MG63 (cell line): Measurements from ENCODE around the gene ARHGEF11. TPM values are rescaled to one million over a fixed set of nuclear protein-coding genes. Genes with fewer than 3 reads are reported as not detected.

Experiments
- DNase-seq: peaks from one replicate; pipeline ENCODE4 v3.0.0-alpha.2; 2020
- H3K27me3 ChIP-seq: fragments of 250-450 bp; sonication (Bioruptor Pico); 2 replicates; pipeline ENCODE4 v1.5.1; 2020; ENCODE audit warnings: mild to moderate bottlenecking, moderate library complexity
- H3K36me3 ChIP-seq: fragments of 250-450 bp; sonication (Bioruptor Pico); 2 replicates; pipeline ENCODE4 v1.5.1; 2020; ENCODE audit warnings: mild to moderate bottlenecking, moderate library complexity
- H3K4me3 ChIP-seq: fragments of 250-450 bp; sonication (Bioruptor Pico); 2 replicates; pipeline ENCODE4 v1.5.1; 2020; ENCODE audit warnings: mild to moderate bottlenecking, moderate library complexity
- H3K9me3 ChIP-seq: fragments of 250-450 bp; sonication (Bioruptor Pico); 2 replicates; pipeline ENCODE4 v1.5.1; 2020; ENCODE audit warnings: mild to moderate bottlenecking, moderate library complexity
- total RNA-seq: library from RNA; depleted of rRNA; stranded (reverse); fragments of >200 nt; shearing (Covaris generic); gene quantifications from 2 replicates; pipeline ENCODE4 v1.2.3, GENCODE V29; 2014; ENCODE audit warnings: low replicate concordance

Gene ARHGEF11
- total RNA-seq, 1 experiment from 2014 or later = 31.2 TPM

DNA sequence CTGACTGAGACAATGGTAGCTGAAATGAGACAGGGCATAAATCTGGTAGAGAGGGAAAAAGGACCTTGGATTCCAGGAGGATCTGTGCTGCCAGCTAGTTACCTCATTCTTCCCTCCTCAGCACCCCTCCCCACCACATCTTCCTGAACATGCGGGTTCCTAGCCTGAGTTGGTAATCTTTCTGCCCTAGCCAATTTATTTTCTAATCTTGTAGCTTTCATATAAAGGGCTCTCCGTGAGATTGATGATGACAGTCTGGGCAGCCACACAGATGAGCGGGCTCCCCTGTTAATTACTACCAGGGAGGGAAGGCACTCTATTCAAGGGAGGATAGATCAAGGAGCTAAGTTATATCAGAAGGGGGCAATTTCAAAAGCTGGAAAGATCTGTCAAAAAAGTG lies 20.2 kb downstream of the ARHGEF11 start:
- H3K36me3 ChIP-seq = peaks cover 3% of the 10 kb centered on the region; the same call in 1 of the 2 replicates
- H3K27me3 ChIP-seq = no peaks in the 10 kb centered on the region
- peaks cover 28% of the 10 kb centered on the region for H3K9me3 ChIP-seq
- DNase-seq = no peak
- H3K4me3 ChIP-seq = no peak overlapping the region

DNA sequence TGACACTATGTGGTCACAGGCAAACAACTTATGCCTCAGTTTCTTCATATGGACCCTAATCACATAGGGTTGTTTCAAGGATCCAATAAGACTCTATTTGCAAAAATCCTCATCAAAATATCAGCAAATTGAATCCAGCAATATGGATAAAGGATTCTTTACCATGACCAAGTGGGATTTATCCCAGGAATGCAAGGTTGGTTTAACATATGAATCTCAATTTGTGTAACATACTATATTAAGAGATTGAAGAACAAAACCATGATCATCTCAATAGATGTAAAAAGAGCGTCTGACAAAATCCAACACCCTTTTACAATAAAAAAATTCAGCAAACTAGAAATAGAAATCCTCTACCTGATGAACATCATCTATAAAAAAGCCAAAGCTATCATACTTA lies 23.9 kb downstream of the ARHGEF11 start:
- Histone ChIP-seq H3K36me3 (no peaks in the 10 kb centered on the region; the same call in 1 of the 2 replicates), H3K4me3 (no peak overlapping the region), H3K9me3 (peaks cover 35% of the 10 kb centered on the region), H3K27me3 (no peaks in the 10 kb centered on the region)
- DNase-seq = no peak

DNA sequence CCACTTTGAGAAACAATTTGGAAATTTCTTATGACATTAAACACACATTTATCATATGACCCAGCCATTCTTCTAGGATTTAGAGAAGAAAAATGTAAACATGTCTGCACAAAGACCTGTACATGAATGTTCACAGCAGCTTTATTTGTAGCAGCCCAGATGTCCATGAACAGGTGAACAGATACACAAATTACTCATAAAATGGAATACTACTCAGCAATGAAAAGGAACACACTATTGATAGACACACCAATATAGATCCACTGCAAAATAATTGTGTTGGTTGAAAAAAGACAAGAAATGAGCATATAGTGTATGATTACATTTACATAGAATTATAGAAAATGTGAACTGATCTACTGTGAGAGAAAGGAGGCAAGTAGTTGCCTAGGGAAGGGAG lies 26.1 kb downstream of the ARHGEF11 start:
- no peak for DNase-seq
- Histone ChIP-seq H3K27me3 (no peaks in the 10 kb centered on the region), H3K36me3 (no peaks in the 10 kb centered on the region; the same call in 1 of the 2 replicates), H3K4me3 (no peak overlapping the region), H3K9me3 (peaks cover 35% of the 10 kb centered on the region)

DNA sequence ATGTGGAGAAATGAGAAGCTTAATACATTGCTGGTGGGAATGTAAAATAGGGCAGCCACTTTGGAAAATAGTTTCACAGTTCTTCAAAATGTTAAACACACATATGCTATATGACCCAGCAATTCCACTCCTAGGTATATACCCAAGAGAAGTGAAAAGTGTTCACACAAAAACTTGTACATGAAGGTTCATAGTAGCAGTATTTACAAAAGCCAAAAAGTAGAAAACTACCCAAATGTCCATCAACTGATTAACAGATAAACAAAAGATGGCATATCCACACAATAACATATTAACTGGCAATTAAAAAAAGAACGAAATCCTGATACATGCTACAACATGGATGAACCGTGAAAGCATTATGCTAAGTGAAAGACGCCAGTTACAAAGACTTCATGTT lies 33.7 kb downstream of the ARHGEF11 start:
- no peaks in the 10 kb centered on the region for H3K27me3 ChIP-seq
- no peak for DNase-seq
- no peak overlapping the region for H3K4me3 ChIP-seq
- H3K9me3 ChIP-seq = no peaks in the 10 kb centered on the region
- no peaks in the 10 kb centered on the region for H3K36me3 ChIP-seq

DNA sequence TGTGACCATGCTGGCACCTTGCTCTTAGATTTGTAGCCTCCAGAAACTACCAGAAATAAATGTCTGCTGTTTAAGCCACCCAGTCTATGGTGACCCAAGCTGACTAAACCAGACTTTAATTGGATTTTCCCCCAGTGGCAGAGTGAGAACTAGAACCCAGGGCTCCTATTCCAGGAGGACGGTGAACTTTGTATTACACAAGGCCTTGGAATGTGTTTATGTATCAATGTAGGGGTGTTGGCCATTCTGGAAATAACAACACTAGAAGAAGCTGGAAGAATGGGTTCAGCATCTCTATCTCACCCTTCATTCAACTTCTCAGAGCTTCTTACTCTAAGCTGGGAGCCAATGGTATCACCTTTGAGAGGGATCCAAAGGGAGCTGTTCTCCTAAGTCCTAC lies 37.0 kb downstream of the ARHGEF11 start:
- no peak for DNase-seq
- Histone ChIP-seq H3K4me3 (no peak overlapping the region), H3K9me3 (no peaks in the 10 kb centered on the region), H3K36me3 (no peaks in the 10 kb centered on the region), H3K27me3 (no peaks in the 10 kb centered on the region)

DNA sequence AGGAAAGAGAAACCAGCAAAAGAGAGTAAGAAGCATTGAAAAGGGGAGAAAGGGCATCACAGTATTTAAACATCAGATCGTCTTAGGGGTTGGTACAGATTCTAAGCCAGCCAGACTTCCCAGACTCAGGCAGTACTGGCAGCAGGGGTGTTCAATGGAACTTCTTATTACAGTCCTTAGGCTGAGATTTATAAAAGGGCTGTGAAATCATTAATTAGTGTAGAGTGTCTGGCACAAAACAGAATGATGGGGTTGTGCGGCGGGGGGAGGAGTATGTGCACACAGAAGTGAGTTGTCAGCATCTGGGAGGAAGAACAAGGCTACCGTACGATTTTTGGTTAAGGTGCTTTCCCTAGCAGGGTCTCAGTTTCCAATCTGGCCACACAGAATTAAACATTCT lies 38.2 kb downstream of the ARHGEF11 start:
- no peak for DNase-seq
- no peaks in the 10 kb centered on the region for H3K9me3 ChIP-seq
- H3K27me3 ChIP-seq = no peaks in the 10 kb centered on the region
- H3K4me3 ChIP-seq = no peak overlapping the region
- H3K36me3 ChIP-seq = no peaks in the 10 kb centered on the region

DNA sequence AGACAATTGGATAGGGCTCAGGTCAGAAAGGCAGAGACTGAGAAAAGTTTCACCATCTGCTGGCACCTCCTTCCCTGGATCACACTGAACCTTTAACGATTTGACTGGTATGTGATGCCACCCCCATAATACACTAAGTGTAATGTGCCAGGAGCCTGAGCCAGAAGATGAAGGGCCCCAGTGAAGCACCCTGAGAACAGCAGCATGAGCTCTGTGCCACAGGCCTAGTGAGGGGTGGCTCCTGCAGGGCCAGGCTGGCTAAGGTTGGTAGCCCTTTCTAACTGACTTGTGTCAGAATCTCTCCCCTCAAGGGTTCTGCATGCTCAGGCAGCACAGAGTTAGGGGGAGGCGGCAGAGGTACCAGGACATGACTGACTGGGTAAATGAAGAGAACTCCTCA lies 38.9 kb downstream of the ARHGEF11 start:
- Histone ChIP-seq H3K36me3 (no peaks in the 10 kb centered on the region), H3K27me3 (no peaks in the 10 kb centered on the region), H3K4me3 (no peak overlapping the region), H3K9me3 (no peaks in the 10 kb centered on the region)
- DNase-seq = no peak

DNA sequence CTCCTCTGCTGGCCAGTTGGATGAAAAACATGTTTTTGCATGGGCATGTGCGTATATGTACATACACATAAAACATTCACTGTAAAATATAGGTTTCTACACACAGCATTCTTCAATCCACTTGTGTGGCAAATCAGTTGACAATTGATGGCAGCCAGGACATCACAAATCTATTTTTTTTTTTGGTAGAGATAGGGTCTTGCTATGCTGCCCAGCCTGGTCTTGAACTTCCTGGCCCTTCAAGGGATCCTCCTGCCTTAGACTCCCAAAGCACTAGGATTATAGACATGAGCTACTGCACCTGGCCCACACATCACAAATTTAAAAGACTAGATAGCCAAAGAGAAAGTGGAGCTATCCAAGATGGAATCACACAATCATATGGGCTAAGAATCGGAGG lies 39.6 kb downstream of the ARHGEF11 start:
- H3K9me3 ChIP-seq = no peaks in the 10 kb centered on the region
- no peaks in the 10 kb centered on the region for H3K36me3 ChIP-seq
- DNase-seq = no peak
- no peak overlapping the region for H3K4me3 ChIP-seq
- H3K27me3 ChIP-seq = no peaks in the 10 kb centered on the region

DNA sequence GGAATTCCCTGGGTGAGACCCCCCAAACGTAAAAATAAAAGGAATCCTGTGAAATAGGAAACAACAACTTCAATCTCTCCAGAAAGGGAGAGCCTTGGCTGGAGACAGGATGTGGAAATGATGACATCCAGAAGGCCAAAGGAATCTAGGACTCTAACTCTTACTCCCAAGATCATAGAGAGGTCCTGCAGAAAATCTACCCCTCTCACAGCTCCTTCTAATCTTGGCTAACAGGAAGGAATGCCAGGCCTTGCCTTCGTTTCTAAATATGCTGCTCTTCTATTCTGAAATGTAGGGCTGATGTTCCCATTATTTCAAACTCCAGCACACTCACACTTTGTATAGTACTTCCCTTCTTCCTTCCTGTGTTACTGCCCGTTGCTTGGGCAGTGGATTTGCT lies 40.7 kb downstream of the ARHGEF11 start:
- Histone ChIP-seq H3K36me3 (no peaks in the 10 kb centered on the region), H3K4me3 (no peak overlapping the region), H3K27me3 (no peaks in the 10 kb centered on the region), H3K9me3 (no peaks in the 10 kb centered on the region)
- DNase-seq = no peak

DNA sequence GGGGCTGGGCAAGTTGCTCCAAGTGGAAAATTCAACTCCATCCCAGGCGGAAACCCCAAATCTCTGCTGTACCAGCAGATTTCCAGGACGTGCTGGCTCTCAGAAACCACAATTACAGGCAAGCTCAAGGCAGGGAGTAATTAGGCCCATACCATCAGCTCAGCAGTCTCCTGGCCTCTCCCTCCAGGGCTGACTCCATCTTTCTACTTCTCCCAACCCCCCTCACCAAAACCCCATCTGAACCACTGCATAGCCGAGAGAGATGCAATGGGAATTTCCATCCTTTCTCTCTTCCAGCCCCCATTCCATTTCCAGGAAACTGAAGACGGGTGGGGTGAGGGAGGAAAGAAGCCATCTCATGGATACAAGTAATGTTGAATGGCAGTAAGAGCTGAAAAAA lies 41.2 kb downstream of the ARHGEF11 start:
- no peaks in the 10 kb centered on the region for H3K36me3 ChIP-seq
- DNase-seq = no peak
- H3K9me3 ChIP-seq = no peaks in the 10 kb centered on the region
- H3K27me3 ChIP-seq = no peaks in the 10 kb centered on the region
- H3K4me3 ChIP-seq = no peak overlapping the region

DNA sequence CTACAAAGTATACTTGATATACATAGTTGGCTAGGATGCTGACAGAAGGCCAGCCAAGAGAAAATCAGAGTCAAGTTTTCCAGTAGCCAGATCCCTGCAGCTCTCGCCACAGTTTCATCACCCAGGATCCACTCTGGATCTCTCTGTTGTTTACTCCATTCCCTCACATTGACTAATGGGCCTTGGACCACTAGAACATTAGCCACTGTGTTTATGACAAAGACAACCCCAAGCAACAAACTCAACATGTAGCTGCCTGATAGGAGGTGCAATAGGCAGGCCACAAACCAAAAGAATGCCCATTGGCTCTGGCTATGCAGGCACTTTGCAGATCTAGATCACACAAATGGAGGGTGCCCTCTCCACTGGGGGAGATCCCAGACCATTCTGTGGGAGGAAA lies 44.2 kb downstream of the ARHGEF11 start:
- H3K27me3 ChIP-seq = no peaks in the 10 kb centered on the region
- H3K9me3 ChIP-seq = no peaks in the 10 kb centered on the region
- DNase-seq = peak; percentile 9
- H3K4me3 ChIP-seq = no peak overlapping the region
- no peaks in the 10 kb centered on the region for H3K36me3 ChIP-seq

DNA sequence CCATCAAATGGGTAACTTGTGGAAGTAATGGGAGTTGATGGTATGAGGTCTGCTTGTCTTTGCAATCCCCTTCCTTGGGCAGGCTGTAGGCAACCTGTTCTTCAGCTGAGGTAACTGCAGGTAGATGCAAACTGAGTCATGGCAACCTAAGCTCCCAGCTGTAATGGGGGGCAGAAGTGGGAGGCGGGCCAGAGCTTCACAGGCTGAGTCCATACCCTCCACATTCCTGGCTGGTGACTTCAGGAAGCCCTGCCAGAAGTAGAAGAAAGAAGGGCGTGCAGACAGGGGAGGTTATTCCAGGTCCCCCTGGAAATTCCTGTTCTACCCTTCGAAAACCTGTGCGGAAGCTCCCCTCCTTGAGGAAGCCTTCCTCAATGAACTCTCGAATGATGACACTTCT lies 44.9 kb downstream of the ARHGEF11 start:
- Histone ChIP-seq H3K27me3 (no peaks in the 10 kb centered on the region), H3K36me3 (no peaks in the 10 kb centered on the region; the same call in 1 of the 2 replicates), H3K9me3 (no peaks in the 10 kb centered on the region), H3K4me3 (no peak overlapping the region)
- DNase-seq = peak; percentile 19

DNA sequence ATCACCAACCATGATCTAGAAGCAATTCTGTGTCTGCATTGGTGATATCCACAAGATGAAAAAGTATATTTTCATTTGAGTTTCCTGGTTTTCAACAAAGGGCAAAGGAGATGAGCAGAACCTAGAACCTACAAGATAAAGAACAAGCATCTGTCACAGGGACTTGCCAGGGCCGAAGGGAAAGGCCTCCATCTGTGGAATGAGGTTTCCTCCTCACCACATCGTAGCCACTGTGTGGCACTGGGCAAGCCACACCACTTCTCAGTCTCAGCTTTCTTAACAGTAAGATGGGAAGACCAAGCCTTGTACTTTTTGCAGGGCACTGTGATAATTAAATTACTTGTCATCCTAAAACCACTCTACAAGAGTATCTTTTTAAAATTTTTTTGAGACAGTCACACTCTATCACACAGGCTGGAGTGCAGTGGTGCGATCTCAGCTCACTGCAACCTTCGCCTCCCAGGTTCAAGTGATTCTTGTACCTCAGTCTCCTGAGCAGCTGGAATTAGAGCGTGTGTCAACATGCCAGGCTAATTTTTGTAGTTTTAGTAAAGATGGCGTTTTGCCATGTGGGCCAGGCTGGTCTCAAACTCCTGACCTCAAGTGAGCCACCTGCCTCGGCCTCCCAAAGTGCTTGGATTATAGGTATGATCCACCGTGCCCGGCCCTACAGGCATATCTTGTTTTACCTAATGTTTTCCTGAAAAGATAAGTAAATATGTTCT lies 45.8 kb downstream of the ARHGEF11 start:
- Histone ChIP-seq H3K4me3 (no peak overlapping the region), H3K9me3 (no peaks in the 10 kb centered on the region), H3K36me3 (no peaks in the 10 kb centered on the region; the same call in 1 of the 2 replicates), H3K27me3 (no peaks in the 10 kb centered on the region)
- DNase-seq = no peak

DNA sequence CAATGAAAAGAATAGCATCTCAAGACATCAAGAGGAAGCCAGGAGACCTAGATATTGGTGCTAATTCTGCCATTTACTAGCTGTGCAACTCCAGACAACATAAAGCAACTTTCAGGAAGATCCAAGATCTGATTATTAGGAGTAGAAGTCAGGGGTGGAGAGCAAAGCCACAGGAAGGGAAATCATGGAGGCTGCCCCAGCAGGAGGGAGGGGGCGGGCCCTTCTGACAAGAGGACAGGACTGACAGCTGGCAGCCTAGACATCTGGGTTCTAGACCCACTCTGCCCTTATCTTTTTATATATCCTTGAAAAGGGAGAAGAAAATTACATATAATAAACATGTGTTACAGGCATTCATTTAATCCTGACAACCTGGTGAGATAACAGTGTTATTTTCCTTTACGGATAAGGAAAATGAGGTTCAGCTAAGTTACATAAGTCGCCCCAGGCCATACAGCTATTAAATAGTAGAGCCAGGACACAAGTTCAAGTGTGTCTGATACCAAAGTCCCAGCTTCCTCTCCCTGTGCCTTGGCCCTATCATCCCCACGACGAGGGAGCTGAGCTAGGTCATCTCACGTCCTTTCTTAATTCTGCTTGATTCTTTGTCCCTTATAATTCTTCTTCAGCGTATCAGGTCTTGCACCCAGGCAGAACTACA lies 46.6 kb downstream of the ARHGEF11 start:
- no peaks in the 10 kb centered on the region for H3K27me3 ChIP-seq
- no peak overlapping the region for H3K4me3 ChIP-seq
- DNase-seq = no peak
- H3K9me3 ChIP-seq = no peaks in the 10 kb centered on the region
- H3K36me3 ChIP-seq = no peaks in the 10 kb centered on the region; the same call in 1 of the 2 replicates

DNA sequence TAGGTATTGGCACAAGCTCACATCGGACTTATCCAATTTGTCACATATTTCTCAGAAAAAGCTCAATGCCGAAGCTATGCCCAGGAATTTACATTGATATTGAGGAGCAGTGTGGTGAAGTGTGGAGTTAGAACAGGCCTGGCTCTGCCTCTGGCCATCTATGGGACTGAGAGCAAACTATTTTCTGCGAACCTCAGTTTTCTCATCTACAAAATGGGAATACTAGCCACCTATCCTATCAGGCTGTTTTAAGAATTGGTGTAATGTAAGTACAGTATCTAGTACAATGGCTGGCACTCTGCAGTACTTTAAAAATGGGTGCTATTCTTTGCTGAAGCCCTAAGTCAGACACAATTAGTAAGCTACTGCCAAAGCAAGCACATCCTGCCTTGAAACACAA lies 47.2 kb downstream of the ARHGEF11 start:
- no peaks in the 10 kb centered on the region for H3K27me3 ChIP-seq

DNA sequence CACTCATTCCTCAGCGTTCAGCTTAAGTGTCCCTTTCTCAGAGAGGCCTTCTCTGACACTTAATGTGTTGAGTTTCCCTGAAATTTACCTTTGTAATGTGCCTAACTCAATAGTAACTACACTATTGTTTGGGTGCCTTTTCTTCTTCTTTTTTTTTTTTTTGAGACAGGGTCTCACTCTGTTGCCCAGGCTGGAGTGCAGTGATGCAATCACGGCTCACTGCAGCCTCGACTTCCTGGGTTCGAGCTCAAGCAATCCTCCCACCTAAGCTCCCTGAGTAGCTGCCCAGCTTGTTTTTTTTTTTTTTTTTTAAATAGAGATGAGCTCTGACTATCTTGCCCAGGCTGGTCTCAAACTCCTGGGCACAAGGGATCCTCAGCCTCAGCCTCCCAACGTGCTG lies 50.1 kb downstream of the ARHGEF11 start:
- no peak for DNase-seq
- H3K9me3 ChIP-seq = no peaks in the 10 kb centered on the region
- H3K4me3 ChIP-seq = no peak overlapping the region
- H3K36me3 ChIP-seq = no peaks in the 10 kb centered on the region; the same call in 1 of the 2 replicates
- no peaks in the 10 kb centered on the region for H3K27me3 ChIP-seq

More for the DNA sequence above, 47.2 kb downstream of the ARHGEF11 start:
- DNase-seq = no peak
- no peaks in the 10 kb centered on the region for H3K9me3 ChIP-seq
- no peaks in the 10 kb centered on the region; the same call in 1 of the 2 replicates for H3K36me3 ChIP-seq
- H3K4me3 ChIP-seq = no peak overlapping the region

DNA sequence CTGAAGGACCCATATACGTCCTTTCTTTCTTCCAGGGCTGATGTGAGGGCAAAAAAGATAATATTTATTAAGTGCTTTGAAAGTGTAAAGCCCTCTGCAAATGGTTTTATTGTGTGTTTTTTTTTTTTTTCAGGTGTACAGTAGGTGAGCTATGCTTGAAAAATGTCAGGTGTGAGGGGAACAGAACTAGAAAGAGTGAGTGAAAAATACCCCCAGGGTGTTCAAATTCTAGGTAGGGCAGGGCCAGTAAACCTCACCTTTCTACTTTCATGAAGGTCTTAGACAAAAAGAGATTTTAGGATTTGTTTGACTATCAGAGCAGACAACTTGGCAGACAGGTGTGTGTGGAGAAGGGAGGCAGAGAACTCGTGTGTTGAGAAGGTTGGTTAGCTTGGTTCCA lies 51.3 kb downstream of the ARHGEF11 start:
- no peaks in the 10 kb centered on the region for H3K9me3 ChIP-seq

More for the DNA sequence above, 51.3 kb downstream of the ARHGEF11 start:
- no peaks in the 10 kb centered on the region for H3K27me3 ChIP-seq
- H3K4me3 ChIP-seq = no peak overlapping the region
- H3K36me3 ChIP-seq = no peaks in the 10 kb centered on the region; the same call in 1 of the 2 replicates
- DNase-seq = no peak
